Spinal cord (tissue), 10 donors: ENCODE data around the gene SIX5. TPM values are rescaled to one million over a fixed set of nuclear protein-coding genes. Genes with fewer than 3 reads are reported as not detected.
A peak's percentile ranks its signal among the peaks of the same experiment; 100 is the strongest.
"Not testable (repeated sequence)": the region's sequence is repeated elsewhere in the genome, so short reads cannot be mapped to it uniquely, and the experiment has no call there.

Source experiments
- DNase-seq, 6 donors: peaks; one replicate each; pipeline versions ENCODE4 v3.0.0 to v3.0.0-alpha.2; 2013 to 2015; ENCODE audit warnings: low spot score in 6 of 6, low read depth in 4 of 6
- H3K27ac ChIP-seq: one replicate; pipeline ENCODE4 v1.5.1; 2013; ENCODE audit warnings: low read depth, low read length, control low read depth
- H3K27me3 ChIP-seq: one replicate; pipeline ENCODE4 v1.6.1; 2013; ENCODE audit warnings: low read length; ENCODE audit not compliant: control insufficient read depth, insufficient read depth
- H3K36me3 ChIP-seq: one replicate; pipeline ENCODE4 v1.6.1; 2013; ENCODE audit warnings: low read length; ENCODE audit not compliant: control insufficient read depth, insufficient read depth
- H3K4me1 ChIP-seq: one replicate; pipeline ENCODE4 v1.6.1; 2013; ENCODE audit warnings: low read length; ENCODE audit not compliant: control insufficient read depth, insufficient read depth
- H3K4me3 ChIP-seq: one replicate; pipeline ENCODE4 v1.5.1; 2013; ENCODE audit warnings: low read depth, low read length, control low read depth
- H3K9me3 ChIP-seq: one replicate; pipeline ENCODE4 v1.6.1; 2013; ENCODE audit warnings: low read length; ENCODE audit not compliant: control insufficient read depth, insufficient read depth
- WGBS: methylation state at CpG from one replicate; pipeline ENCODE4 v1.1.5; 2013; ENCODE audit warnings: missing lambda C conversion rate; ENCODE audit not compliant: insufficient coverage; 5-methylcytosine and 5-hydroxymethylcytosine counted together
- polyA plus RNA-seq, 2 donors: library from polyadenylated mRNA; unstranded; fragments of 120-200 nt; gene quantifications; one replicate each; pipeline ENCODE4 v1.2.1, GENCODE V29; 2013; ENCODE audit not compliant: insufficient read length in 2 of 2
- total RNA-seq, 2 donors: library from RNA; depleted of rRNA in 1 of 2; stranded (reverse); fragments of 120-200 nt in 1 of 2; fragments of >200 nt in 1 of 2; gene quantifications; one replicate each; pipeline versions ENCODE4 v1.2.3 to v1.2.4, GENCODE V29; 2013 to 2014
- donor health status: healthy.

SIX5 gene
- total and polyA plus RNA-seq, 4 donors = 4.1 to 20.2 (median 14.4) TPM

GRCh38 chr19:45739498-45740439, 29.3 kb downstream of the SIX5 start:
- DNase-seq = no peak
- Histone ChIP-seq H3K27ac (no peak overlapping the region), H3K4me1 (no peaks in the 10 kb centered on the region), H3K36me3 (no peaks in the 10 kb centered on the region), H3K4me3 (no peak overlapping the region), H3K9me3 (no peaks in the 10 kb centered on the region), H3K27me3 (no peaks in the 10 kb centered on the region)
- WGBS = 100% methylated on average over 6 of the region's 10 CpGs

GRCh38 chr19:45733160-45733810, 35.8 kb downstream of the SIX5 start, which contains the start of gene MEIOSIN:
Gene MEIOSIN, plus strand, starts transcription at chr19:45733439. Its CDS starts 1,938 bp downstream, at chr19:45735377.
- H3K27ac ChIP-seq = no peak within 1 kb of the TSS
- WGBS = 89% methylated on average over 59 of the region's 59 CpGs
- H3K4me1 ChIP-seq = peaks cover 20% of the 10 kb centered on the region
- no peaks in the 10 kb centered on the region for H3K36me3 ChIP-seq
- no peaks in the 10 kb centered on the region for H3K27me3 ChIP-seq
- no peak within 1 kb of the TSS for H3K4me3 ChIP-seq
- no peak for DNase-seq
- no peaks in the 10 kb centered on the region for H3K9me3 ChIP-seq

GRCh38 chr19:45730368-45731288, 38.4 kb downstream of the SIX5 start, which contains the start of gene FBXO46:
Gene FBXO46, minus strand, starts transcription at chr19:45730896. Its CDS starts 17,401 bp downstream, at chr19:45713495.
- Histone ChIP-seq H3K9me3 (no peaks in the 10 kb centered on the region), H3K27me3 (no peaks in the 10 kb centered on the region), H3K4me3 (peak within 1 kb of the TSS; percentile 76), H3K4me1 (peaks cover 29% of the 10 kb centered on the region), H3K36me3 (peaks cover 6% of the 10 kb centered on the region), H3K27ac (peak within 1 kb of the TSS; percentile 22)
- WGBS = 0% methylated on average over 43 of the region's 48 CpGs
- peak; percentile 89 to 100 (median 96) for DNase-seq

- H3K9me3 ChIP-seq = no peaks in the 10 kb centered on the region
- 2% methylated on average over 8 of the region's 10 CpGs for WGBS
- H3K27ac ChIP-seq = no peak overlapping the region
- H3K27me3 ChIP-seq = no peaks in the 10 kb centered on the region
- H3K4me1 ChIP-seq = peaks cover 29% of the 10 kb centered on the region
- H3K4me3 ChIP-seq = peak overlapping the region; percentile 76
- no peak for DNase-seq
- H3K36me3 ChIP-seq = peaks cover 8% of the 10 kb centered on the region
Observed at GRCh38 chr19:45729800-45730290, 39.2 kb downstream of the SIX5 start.

- H3K9me3 ChIP-seq, H3K4me3 ChIP-seq, DNase-seq, H3K36me3 ChIP-seq, H3K27me3 ChIP-seq, H3K27ac ChIP-seq: not testable (repeated sequence)
- peaks cover 29% of the 10 kb centered on the region for H3K4me1 ChIP-seq
- WGBS = 97% methylated on average over 15 of the region's 18 CpGs
Observed at GRCh38 chr19:45728683-45729082, 40.4 kb downstream of the SIX5 start.

- DNase-seq, H3K27me3 ChIP-seq, H3K4me3 ChIP-seq, H3K27ac ChIP-seq, H3K9me3 ChIP-seq: not testable (repeated sequence)
- Histone ChIP-seq H3K4me1 (peaks cover 11% of the 10 kb centered on the region), H3K36me3 (peaks cover 16% of the 10 kb centered on the region)
- WGBS = 98% methylated on average over 9 of the region's 11 CpGs
Observed at GRCh38 chr19:45720065-45720464, 49.0 kb downstream of the SIX5 start.

GRCh38 chr19:45717983-45718650, 50.9 kb downstream of the SIX5 start:
- 63% methylated on average over 7 of the region's 12 CpGs for WGBS
- Histone ChIP-seq H3K27ac (peak overlapping the region; percentile 95), H3K9me3 (no peaks in the 10 kb centered on the region), H3K27me3 (no peaks in the 10 kb centered on the region), H3K4me1 (peaks cover 11% of the 10 kb centered on the region), H3K4me3 (peak overlapping the region; percentile 85), H3K36me3 (peaks cover 19% of the 10 kb centered on the region)
- DNase-seq = no peak

- Histone ChIP-seq H3K27me3 (no peaks in the 10 kb centered on the region), H3K4me1 (peaks cover 11% of the 10 kb centered on the region), H3K9me3 (no peaks in the 10 kb centered on the region), H3K36me3 (peaks cover 19% of the 10 kb centered on the region), H3K27ac (peak overlapping the region; percentile 95), H3K4me3 (peak overlapping the region; percentile 85)
- WGBS = under 1% methylated on average over 42 of the region's 51 CpGs
- peak; percentile 88 to 99 (median 95) for DNase-seq
Observed at GRCh38 chr19:45717131-45717982, 51.7 kb downstream of the SIX5 start.
